Aorta (tissue), 5 donors: ENCODE results near the gene MMP25. TPM values are rescaled to one million over a fixed set of nuclear protein-coding genes. Genes with fewer than 3 reads are reported as not detected.

Experiments
- ATAC-seq: fragments of 200-7000 bp; cut with Tn5 transposase; one replicate; pipeline ENCODE4 v1.9.1; 2022; ENCODE audit warnings: moderate library complexity; ENCODE audit not compliant: low FRiP score
- DNase-seq, 2 donors: peaks; one replicate each; pipeline ENCODE4 v3.0.0-alpha.2; 2020
- H3K27ac ChIP-seq, 2 donors: one replicate each; pipeline ENCODE4 v1.5.1; 2013; ENCODE audit warnings: low read length in 2 of 2, mild to moderate bottlenecking in 2 of 2, moderate library complexity in 2 of 2, control low read depth in 1 of 2, inconsistent platforms in 1 of 2, low read depth in 1 of 2
- H3K27me3 ChIP-seq, 2 donors: one replicate each; pipeline ENCODE4 v1.6.1; 2013; ENCODE audit warnings: control low read depth in 1 of 2, low read length in 1 of 2, mild to moderate bottlenecking in 1 of 2, moderate library complexity in 1 of 2; ENCODE audit not compliant: insufficient read depth in 2 of 2, control insufficient read depth in 1 of 2
- H3K36me3 ChIP-seq, 2 donors: one replicate each; pipeline ENCODE4 v1.6.1; 2013; ENCODE audit warnings: control low read depth in 1 of 2, low read length in 1 of 2, mild to moderate bottlenecking in 1 of 2; ENCODE audit not compliant: insufficient read depth in 2 of 2, control insufficient read depth in 1 of 2
- H3K4me1 ChIP-seq, 2 donors: one replicate each; pipeline ENCODE4 v1.6.1; 2013; ENCODE audit warnings: low read length in 2 of 2, control low read depth in 1 of 2, mild to moderate bottlenecking in 1 of 2, moderate library complexity in 1 of 2; ENCODE audit not compliant: insufficient read depth in 2 of 2, control insufficient read depth in 1 of 2
- H3K4me3 ChIP-seq, 2 donors: one replicate each; pipeline ENCODE4 v1.5.1; 2013; ENCODE audit warnings: low read length in 2 of 2, control low read depth in 1 of 2, mild to moderate bottlenecking in 1 of 2
- H3K9me3 ChIP-seq: one replicate; pipeline ENCODE4 v1.6.1; 2013; ENCODE audit warnings: mild to moderate bottlenecking, low read length; ENCODE audit not compliant: control insufficient read depth
- WGBS, 2 donors: extraction: QIAGEN DNeasy Blood & Tissue Kit; methylation state at CpG; one replicate each; pipeline ENCODE4 v1.1.7; 2013; 5-methylcytosine and 5-hydroxymethylcytosine counted together
- intact Hi-C, 2 donors: fragments of 100-400 bp; cut with DNase I; formaldehyde crosslinking; loops; one replicate each; pipeline versions ENCODE4 v1.14.2 to v1.15.0; 2022
- polyA plus RNA-seq, 2 donors: library from polyadenylated mRNA; stranded (reverse); fragments of 200-250 nt; gene quantifications; one replicate each; pipeline ENCODE4 v1.2.3, GENCODE V29; 2013
- total RNA-seq, 2 donors: library from RNA; stranded (reverse); fragmentation: NEBNext Ultra II Directional; extraction: Animal tissue kit (Norgen Biotek cat#: 25700); gene quantifications; one replicate each; pipeline ENCODE4 v1.2.1, GENCODE V29; 2021
- donor health status: healthy with polysubstance abuse.
- donor health status: Bipolar disorder and iron deficiency.
- donor health status: DM: no; HTN: no; CAD: no.
- donor health status: DM: no; HTN: no; CAD: no.
- donor health status: DM: yes; HTN: yes; CAD: no.

MMP25 gene
- total and polyA plus RNA-seq, 4 donors, result 0.36 to 11.4 (median 2.0) TPM

DNA sequence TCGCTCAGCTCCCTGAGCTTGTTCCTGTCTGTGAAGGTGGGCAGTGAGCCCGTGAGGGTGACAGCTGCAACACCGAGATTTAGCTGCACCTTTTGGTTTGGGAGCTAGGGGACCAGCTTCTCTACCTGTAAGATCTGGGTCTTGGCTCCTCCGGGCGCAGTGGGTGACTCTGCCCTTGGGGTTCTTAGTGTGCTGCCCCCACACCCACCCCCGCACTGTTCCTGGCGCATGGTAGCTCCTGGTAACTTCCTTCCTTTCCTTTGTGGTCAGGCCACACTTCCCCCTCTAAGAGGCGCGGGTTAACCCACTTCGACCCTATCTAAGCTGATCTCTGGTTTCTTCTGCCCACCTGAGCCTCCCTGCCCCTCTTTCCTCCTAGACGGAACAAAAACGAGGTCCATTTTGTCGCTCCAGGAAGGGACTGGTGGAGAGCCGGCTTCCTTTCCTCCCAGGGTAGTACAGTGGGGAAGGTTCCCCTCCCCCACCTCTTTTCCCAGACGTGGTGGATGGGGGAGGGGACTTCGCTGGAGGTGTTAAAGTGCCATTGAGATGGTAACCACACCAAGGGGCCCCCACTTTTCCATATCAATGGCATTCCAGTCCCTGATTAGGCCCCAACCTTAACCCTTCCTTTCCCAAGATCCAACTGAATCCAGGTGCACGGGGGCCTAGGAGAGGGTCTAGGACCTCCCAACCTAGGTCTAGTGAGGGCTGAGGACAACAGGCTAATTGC lies 38.2 kb upstream of the MMP25 start:
- Histone ChIP-seq H3K36me3 (no peaks in the 10 kb centered on the region), H3K4me1 (no peaks in the 10 kb centered on the region), H3K9me3 (no peaks in the 10 kb centered on the region), H3K27me3 (no peaks in the 10 kb centered on the region), H3K27ac (no peak overlapping the region), H3K4me3 (no peak overlapping the region)
- ATAC-seq (no peak), DNase-seq (no peak)
- 26 to 31% methylated on average over 17 of the region's 17 CpGs for WGBS, 2 donors
- intact Hi-C loops, result no loop called here

DNA sequence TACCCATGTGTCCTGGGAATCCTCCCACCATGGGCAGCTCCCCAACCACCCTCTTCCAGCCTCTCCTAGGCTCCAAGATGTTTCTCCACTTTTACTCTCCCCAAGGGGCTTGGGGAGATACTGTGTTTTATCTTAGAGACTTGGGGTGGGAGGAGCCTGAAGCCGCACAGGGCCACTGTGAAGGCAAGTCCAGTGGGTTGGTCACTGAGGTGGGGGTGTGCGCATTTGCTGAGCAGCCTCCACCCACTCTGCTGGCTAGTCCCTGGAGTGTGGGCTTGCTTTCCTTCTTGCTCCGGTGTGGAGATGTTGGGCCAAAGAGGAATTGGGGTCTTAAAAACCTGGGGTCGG lies 37.7 kb upstream of the MMP25 start:
- ATAC-seq (no peak), DNase-seq (no peak)
- Histone ChIP-seq H3K4me3 (no peak overlapping the region), H3K36me3 (no peaks in the 10 kb centered on the region), H3K4me1 (no peaks in the 10 kb centered on the region), H3K27me3 (no peaks in the 10 kb centered on the region), H3K27ac (no peak overlapping the region), H3K9me3 (no peaks in the 10 kb centered on the region)
- intact Hi-C loops, result no loop called here
- 25 to 38% methylated on average over 4 of the region's 4 CpGs for WGBS, 2 donors

DNA sequence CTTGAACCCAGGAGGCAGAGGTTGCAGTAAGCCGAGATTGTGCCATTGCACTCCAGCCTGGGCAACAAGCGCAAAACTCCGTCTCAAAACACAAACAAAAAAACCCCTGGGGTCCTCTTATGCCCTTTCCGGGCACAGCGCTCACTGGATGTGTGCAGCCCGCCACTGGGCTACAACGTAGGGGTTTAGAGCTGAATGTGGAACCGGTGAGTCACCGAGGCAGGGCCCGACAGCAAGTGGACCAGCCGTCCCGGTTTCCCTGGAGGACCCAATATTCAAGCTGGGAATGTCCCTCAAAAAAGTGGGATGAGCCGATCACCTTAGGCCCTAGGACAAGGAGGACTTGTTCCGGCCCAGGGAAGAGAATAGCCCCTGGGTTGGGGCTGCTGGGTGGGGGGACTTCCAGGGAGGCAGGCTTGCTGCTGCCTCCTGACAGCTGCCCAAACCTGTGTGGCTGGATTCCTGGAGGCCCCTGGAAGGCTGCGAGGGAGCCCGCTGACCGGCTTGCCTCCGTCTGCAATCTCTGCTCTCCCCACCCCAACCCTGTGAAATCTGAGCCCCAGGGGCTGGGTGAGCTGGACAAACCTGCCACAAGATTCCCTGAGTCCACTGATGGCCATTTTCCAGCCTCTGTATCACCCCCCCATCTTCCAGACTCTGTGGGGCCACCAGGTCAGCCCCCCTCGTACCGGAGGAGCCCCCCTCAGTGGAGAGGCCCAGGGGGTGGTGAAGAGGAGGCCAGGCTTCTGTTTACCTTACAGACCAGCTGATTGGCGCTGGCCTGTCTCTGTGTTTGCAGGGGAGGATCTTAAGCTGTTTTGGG lies 36.6 kb upstream of the MMP25 start:
- no peak overlapping the region for H3K27ac ChIP-seq
- no peaks in the 10 kb centered on the region for H3K4me1 ChIP-seq
- H3K4me3 ChIP-seq, result no peak overlapping the region
- WGBS, 2 donors, result 40 to 49% methylated on average over 21 of the region's 21 CpGs
- intact Hi-C loops, result no loop called here
- no peak for DNase-seq
- H3K27me3 ChIP-seq, result no peaks in the 10 kb centered on the region
- H3K36me3 ChIP-seq, result no peaks in the 10 kb centered on the region
- H3K9me3 ChIP-seq, result no peaks in the 10 kb centered on the region
- no peak for ATAC-seq

DNA sequence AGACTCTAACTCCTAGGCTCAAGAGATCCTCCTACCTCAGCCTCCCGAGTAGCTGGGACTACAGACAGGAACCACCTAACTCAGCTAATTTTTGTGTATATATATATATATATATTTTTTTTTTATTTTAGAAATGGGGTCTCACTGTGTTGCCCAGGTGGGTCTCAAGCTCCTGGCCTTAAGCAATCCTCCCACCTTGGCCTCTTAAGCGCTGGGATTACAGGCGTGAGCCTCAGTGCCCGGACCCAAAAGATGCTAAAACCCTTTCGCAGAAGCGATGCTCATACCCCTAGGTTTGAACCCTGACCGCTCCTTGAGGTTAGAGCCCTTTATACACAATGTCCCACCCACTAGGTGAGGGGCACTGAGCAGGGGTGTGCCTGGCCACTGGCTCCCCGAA lies 35.9 kb upstream of the MMP25 start:
- ATAC-seq (no peak), DNase-seq (no peak)
- no peaks in the 10 kb centered on the region for H3K9me3 ChIP-seq
- H3K27me3 ChIP-seq, result no peaks in the 10 kb centered on the region
- intact Hi-C loops, result no loop called here
- H3K36me3 ChIP-seq, result no peaks in the 10 kb centered on the region
- no peak overlapping the region for H3K27ac ChIP-seq
- WGBS, 2 donors, result 92 to 93% methylated on average over 8 of the region's 8 CpGs
- H3K4me1 ChIP-seq, result no peaks in the 10 kb centered on the region
- H3K4me3 ChIP-seq, result no peak overlapping the region

DNA sequence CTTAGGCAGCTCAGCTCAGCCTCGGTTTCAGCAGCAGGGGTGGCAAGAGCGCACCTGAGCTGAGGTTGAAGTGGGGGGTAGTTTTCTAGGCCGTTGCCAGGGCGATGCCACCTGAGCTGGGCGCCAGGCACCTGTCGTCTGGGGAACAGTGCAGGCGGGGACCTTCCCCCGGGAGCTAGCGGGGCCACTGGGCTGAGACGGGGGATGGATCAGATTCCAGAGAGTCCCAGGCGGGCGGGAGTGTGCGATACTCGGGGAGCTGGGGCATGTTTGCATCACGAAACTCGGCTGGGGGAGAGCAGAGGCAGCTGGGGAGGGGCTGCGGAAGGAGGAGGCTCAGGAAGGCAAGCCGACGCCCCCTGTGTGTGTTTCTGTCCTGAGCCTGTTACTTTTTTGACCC lies 34.1 kb upstream of the MMP25 start:
- ATAC-seq (no peak), DNase-seq (no peak)
- H3K4me3 ChIP-seq, result no peak overlapping the region
- H3K27ac ChIP-seq, result no peak overlapping the region
- no peaks in the 10 kb centered on the region for H3K36me3 ChIP-seq
- H3K4me1 ChIP-seq, result no peaks in the 10 kb centered on the region
- no peaks in the 10 kb centered on the region for H3K27me3 ChIP-seq
- H3K9me3 ChIP-seq, result no peaks in the 10 kb centered on the region
- intact Hi-C loops, result no loop called here
- 5 to 14% methylated on average over 19 of the region's 19 CpGs for WGBS, 2 donors

DNA sequence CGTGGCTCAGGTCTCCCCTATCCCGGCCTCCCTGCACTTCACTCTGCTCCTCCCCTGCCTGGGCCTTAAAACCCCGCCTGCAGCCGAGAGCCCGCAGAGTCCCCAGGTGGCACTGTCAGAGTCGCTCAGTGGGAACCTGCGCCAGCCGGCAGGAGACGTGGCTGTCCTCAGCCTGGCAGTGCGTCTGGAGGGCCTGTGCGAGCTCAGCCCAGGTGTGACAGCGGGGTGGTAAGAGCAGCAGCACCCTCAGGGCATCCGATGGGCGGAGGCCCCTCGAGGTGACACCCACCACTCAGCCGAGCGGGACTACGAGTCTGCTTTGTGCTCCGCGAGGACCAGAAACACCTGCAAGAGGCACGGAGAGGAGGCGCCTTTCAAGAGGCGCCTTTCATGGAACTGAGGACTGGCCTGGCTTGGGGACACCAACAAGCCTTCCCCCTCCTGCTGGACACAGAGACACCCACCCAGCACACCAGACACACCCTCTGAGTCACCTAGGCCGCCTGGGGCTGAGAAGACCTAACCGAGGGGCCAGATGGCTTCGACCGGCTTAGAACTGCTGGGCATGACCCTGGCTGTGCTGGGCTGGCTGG lies 33.4 kb upstream of the MMP25 start, which contains the start of gene CLDN9:
Gene CLDN9 (plus strand): TSS at position 96 of the 593 bp plus-strand sequence. CDS start 440 bp downstream, at position 536.
- no peak within 1 kb of the TSS for H3K27ac ChIP-seq
- DNase-seq, result no peak
- H3K4me1 ChIP-seq, result no peaks in the 10 kb centered on the region
- H3K36me3 ChIP-seq, result no peaks in the 10 kb centered on the region
- whole genome bisulfite sequencing, 2 donors, result 47 to 54% methylated on average over 27 of the region's 27 CpGs
- no peak within 1 kb of the TSS for H3K4me3 ChIP-seq
- no peaks in the 10 kb centered on the region for H3K9me3 ChIP-seq
- ATAC-seq, result no peak
- no peaks in the 10 kb centered on the region for H3K27me3 ChIP-seq
- intact Hi-C loops, result no loop called here

DNA sequence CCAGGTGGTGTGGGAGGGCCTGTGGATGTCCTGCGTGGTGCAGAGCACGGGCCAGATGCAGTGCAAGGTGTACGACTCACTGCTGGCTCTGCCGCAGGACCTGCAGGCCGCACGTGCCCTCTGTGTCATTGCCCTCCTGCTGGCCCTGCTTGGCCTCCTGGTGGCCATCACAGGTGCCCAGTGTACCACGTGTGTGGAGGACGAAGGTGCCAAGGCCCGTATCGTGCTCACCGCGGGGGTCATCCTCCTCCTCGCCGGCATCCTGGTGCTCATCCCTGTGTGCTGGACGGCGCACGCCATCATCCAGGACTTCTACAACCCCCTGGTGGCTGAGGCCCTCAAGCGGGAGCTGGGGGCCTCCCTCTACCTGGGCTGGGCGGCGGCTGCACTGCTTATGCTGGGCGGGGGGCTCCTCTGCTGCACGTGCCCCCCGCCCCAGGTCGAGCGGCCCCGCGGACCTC lies 32.8 kb upstream of the MMP25 start:
- Histone ChIP-seq H3K27me3 (no peaks in the 10 kb centered on the region), H3K4me3 (no peak overlapping the region), H3K9me3 (no peaks in the 10 kb centered on the region), H3K36me3 (no peaks in the 10 kb centered on the region), H3K27ac (no peak overlapping the region), H3K4me1 (no peaks in the 10 kb centered on the region)
- ATAC-seq, result no peak
- 51 to 61% methylated on average over 27 of the region's 27 CpGs for WGBS, 2 donors
- intact Hi-C loops, result no loop called here
- no peak for DNase-seq

DNA sequence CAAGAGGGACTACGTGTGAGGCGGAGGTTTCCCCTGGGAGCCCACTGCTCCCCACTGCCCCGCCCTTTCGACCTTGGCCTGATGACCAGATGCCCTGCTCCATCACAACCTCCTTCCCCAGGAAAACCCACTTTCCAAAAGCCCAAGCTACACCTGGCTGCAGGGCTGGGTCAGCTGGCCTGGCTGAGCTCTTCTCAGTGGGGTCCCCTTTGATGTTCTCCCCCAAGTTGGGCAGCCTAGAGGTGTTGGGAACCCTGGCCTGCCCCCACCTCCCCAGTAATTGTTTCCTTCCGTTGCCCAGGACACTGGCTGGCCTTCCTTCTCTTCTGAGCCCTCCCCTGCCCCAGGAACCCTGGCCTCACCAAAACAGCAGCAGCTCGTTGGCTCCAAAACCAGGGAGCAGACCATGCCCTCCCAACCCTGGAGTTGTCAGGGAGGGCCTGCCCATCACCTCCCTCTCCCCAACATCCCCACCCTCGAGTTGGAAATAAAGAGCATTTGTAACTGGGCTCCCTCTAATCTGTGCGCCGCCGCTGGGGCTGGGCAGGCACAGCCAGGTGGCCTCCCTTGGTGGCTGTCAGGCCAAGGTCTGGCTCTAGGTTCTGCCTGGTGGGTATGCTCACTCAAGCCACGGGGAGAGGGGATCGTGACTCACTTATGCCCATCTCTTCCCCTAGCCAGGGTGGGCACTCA lies 32.2 kb upstream of the MMP25 start:
- no peak overlapping the region for H3K4me3 ChIP-seq
- no peaks in the 10 kb centered on the region for H3K27me3 ChIP-seq
- no peaks in the 10 kb centered on the region for H3K4me1 ChIP-seq
- ATAC-seq (no peak), DNase-seq (no peak)
- 61 to 68% methylated on average over 12 of the region's 12 CpGs for WGBS, 2 donors
- no peaks in the 10 kb centered on the region for H3K36me3 ChIP-seq
- intact Hi-C loops, result no loop called here
- H3K27ac ChIP-seq, result no peak overlapping the region
- H3K9me3 ChIP-seq, result no peaks in the 10 kb centered on the region
